Fibroblast of mammary gland (primary cell): Measurements from ENCODE around the gene JMJD1C.

ENCODE experiments used
- DNase-seq: peaks from one replicate; pipeline ENCODE4 v3.0.0-alpha.2; 2010; ENCODE audit warnings: low read depth
- H3K4me3 ChIP-seq: 2 replicates; pipeline ENCODE4 v1.5.1; 2011; ENCODE audit warnings: low read depth, mild to moderate bottlenecking, low read length, moderate library complexity; ENCODE audit not compliant: control insufficient read depth
- CTCF ChIP-seq: conservative IDR thresholded peaks from 2 replicates; pipeline ENCODE4 v1.5.1; 2011; ENCODE audit warnings: low read depth, low read length, inconsistent platforms; ENCODE audit not compliant: control insufficient read depth, insufficient read depth

The JMJD1C gene

GRCh38 chr10:63438506-63439498 is 27.0 kb downstream of the JMJD1C start:
- peak; percentile 21 for DNase-seq
- TF ChIP-seq CTCF = no peak
- H3K4me3 ChIP-seq = no peak overlapping the region

- DNase-seq = peak; percentile 27
- H3K4me3 ChIP-seq = no peak overlapping the region
- no peak for TF ChIP-seq CTCF
Measured at GRCh38 chr10:63437116-63437949, 28.4 kb downstream of the JMJD1C start.

GRCh38 chr10:63436225-63436624 is 29.6 kb downstream of the JMJD1C start:
- no peak for DNase-seq
- no peak for TF ChIP-seq CTCF
- H3K4me3 ChIP-seq = no peak overlapping the region

GRCh38 chr10:63434866-63435854 is 30.6 kb downstream of the JMJD1C start:
- no peak for TF ChIP-seq CTCF
- no peak for DNase-seq
- H3K4me3 ChIP-seq = no peak overlapping the region

- H3K4me3 ChIP-seq = no peak overlapping the region
- DNase-seq = peak; percentile 24
- TF ChIP-seq CTCF = no peak
Measured at GRCh38 chr10:63431962-63432797, 33.6 kb downstream of the JMJD1C start.

- no peak for DNase-seq
- no peak overlapping the region for H3K4me3 ChIP-seq
- no peak for TF ChIP-seq CTCF
Measured at GRCh38 chr10:63430999-63431356, 34.8 kb downstream of the JMJD1C start.
